GM19372 (cell line): ENCODE data around the gene ARHGAP45.

Source experiments
- ATAC-seq: cut with Tn5 transposase; IDR thresholded peaks from one replicate; pipeline ENCODE4 v1.9.1; 2021; ENCODE audit warnings: mild to moderate bottlenecking, low read depth, moderate library complexity; ENCODE audit not compliant: unreplicated experiment

ARHGAP45 gene

DNA sequence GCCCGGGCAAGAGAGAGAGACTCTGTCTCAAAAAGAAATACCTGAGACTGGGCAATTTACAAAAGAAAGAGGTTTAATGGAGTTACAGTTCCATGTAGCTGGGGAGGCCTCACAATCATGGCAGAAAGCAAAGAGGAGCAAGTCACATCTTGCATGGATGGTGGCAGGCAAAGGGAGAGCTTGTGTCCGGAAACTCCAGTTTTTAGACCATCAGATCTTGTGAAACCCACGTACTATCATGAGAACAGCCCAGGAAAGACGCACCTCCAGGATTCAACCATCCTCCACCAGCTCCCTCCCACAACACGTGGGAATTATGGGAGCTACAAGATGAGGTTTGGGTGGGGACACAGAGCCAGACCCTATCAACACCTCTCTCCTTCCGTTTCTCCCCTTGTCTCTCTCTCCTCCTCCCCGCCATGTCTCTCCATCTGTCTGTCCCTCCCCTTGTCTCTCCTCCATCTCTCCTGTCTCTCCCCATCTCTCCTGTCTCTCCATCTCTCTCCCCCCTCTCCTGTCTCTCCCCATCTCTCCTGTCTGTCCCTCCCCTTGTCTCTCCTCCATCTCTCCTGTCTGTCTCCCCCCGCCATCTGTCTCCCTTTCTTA is 18.2 kb downstream of the ARHGAP45 start:
- no peak for ATAC-seq

- ATAC-seq, result no peak
Observed at GRCh38 chr19:1085676-1086442, 18.9 kb downstream of the ARHGAP45 start.

- ATAC-seq, result no peak
Observed at GRCh38 chr19:1086613-1087012, 19.6 kb downstream of the ARHGAP45 start.

- ATAC-seq, result no peak
Observed at GRCh38 chr19:1087813-1088415, 20.9 kb downstream of the ARHGAP45 start.

DNA sequence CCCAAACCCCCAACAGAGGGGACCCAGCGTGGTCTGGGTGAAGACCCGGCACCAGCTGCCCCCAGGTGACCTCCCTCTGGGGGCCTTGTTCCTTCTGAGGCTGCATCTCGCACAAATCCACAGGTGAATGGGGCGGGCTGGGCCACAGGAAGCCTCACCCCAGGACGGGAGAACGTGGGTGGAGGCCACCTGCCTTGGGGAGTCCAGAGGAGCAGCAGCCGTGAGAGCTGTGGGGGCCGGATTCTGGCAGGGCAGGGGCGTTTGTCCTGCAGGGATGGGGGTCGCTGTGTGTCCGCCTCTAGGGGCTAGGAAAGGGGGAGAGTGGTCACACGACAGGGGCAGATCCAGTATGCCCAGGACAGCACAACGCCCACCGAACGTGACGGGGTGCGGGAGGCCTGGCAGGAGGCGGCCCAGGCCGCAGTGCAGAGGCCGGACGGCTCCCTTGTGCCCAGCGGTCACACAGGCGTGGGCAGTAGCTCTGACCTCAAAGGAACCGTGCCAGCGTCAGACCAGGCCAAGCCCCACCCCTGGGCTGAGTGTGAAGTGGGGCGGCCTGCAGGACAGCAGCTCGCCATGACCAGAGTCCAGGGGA is 21.5 kb downstream of the ARHGAP45 start:
- ATAC-seq, result no peak

- no peak for ATAC-seq
Observed at GRCh38 chr19:1089126-1089771, 22.3 kb downstream of the ARHGAP45 start.

GRCh38 chr19:1089891-1090290 is 22.9 kb downstream of the ARHGAP45 start:
- ATAC-seq, result no peak

- no peak for ATAC-seq
Observed at GRCh38 chr19:1090731-1091543, 24.0 kb downstream of the ARHGAP45 start.

DNA sequence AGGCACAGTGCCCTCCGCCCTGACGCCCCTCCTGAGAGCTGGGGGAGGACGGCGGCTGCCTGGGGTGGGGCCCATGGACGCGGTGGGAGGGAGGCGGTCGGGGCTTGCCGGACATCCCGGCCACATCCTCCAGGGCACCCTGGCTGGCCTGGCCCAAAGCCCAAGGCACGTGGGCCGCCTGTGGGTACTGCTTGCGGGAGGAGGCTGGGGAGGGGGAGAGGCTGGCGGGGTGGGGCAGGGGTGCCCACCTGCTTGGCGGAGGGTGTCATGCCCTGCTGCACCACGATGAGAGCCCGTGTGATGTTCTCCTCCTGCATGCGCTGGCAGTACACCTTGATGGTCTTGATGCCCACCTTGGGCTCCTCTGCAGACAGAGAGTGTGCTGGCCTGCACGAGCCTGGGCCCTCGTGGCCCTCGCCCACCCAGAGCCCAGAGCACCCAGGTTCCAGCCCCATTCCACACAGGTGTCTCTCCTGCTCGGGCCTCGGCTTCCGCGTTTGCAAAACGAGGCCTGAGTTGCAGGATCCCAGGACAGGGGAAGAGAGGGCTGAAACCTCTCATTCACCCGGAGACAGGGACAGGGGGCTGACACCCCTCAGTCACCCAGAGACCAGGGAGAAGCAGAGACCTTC is 24.7 kb downstream of the ARHGAP45 start:
- no peak for ATAC-seq

DNA sequence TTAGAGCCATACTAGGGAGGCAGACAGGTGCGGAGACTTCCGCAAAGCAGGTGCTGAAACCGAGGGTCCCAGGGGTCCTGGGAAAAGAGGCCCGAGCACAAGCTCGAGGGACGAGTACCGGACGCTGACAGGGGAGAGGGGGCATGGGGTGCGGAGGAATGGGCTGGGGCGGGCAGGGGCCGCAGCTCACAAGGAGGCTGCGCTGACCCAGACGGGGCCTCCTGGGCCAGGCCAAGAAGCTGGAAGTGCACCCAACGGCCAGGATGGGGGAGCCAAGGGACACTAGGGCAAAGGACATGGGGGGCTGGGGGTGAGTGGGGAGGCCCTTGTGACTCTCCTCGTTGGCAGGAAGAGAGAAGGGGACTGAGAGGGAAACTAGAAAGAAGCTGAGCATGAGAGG is 26.4 kb downstream of the ARHGAP45 start:
- no peak for ATAC-seq

DNA sequence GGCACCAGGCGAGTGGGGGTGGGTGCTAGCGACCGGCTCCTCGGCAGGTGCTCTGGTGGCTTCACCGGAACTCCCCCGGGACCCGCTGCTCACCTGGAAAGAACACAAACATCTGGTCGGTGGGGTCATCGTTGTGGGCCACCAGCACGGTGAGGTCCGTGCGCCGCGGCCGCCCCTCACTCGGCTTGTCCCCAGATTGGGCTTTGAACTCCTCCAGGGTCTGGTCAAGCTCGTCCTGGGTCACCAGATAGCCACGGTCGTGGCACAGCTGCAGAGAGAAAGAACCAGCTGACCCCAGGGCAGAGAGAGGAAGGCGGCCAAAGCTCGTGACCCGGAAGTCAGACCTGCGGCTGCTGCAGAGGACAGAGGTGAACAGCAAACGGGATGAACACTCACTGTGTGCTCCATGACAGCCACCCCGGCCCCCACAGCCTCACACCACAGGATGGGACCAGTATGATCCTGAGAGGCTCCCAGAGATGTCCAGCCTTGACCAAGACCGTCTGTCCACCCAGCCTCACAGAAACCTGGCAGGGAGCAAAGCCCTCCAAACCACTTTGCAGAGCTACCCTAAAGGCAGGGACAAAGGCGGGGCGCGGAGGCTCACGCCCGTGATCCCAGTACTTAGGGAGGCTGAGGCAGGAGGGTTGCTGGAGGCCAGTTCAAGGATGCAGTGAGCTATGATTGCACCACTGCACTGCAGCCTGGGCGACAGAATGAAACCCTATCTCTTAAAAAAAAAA is 27.0 kb downstream of the ARHGAP45 start:
- no peak for ATAC-seq

DNA sequence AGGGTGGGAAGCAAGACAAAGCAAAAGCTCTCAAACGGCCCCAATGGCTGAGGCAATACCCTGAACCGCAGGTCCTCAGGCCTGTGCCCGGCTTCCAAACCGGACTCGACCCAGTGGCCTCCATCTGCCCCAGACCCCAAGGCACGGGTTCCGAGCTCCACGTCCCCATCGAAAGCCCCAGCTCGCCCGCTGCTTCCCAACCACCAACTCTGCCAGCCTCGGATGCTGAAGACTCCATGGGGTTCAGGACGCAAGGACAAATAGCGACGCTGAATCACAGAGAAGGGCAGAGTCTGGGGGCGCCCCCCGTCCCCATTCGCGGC is 27.6 kb downstream of the ARHGAP45 start:
- no peak for ATAC-seq

- ATAC-seq, result peak; percentile 88
Observed at GRCh38 chr19:1094978-1095701, 28.2 kb downstream of the ARHGAP45 start, which contains the start of gene POLR2E. TSS of gene POLR2E (minus strand) at chr19:1095375. CDS start at chr19:1095315, 60 bp downstream.

DNA sequence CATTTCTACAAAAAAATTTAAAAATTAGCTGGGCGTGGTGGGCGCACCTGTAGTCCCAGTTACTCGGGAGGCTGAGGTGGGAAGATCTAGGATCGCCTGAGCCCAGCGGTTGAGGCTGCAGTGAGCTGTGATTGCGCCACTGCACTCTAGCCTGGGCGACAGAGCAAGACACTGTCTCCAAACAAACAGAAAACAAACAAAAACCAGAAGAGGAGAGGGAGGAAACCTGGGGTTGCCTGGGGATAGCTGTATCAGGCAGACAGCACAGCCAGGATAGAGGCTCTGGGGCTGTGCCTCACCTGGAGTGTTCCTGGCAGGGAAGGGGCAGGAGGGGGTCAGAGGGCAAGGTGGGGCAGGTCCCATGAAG is 30.8 kb downstream of the ARHGAP45 start:
- ATAC-seq, result no peak

- ATAC-seq, result no peak
Observed at GRCh38 chr19:1098177-1099051, 31.4 kb downstream of the ARHGAP45 start.

GRCh38 chr19:1101337-1101698 is 34.4 kb downstream of the ARHGAP45 start:
- no peak for ATAC-seq

DNA sequence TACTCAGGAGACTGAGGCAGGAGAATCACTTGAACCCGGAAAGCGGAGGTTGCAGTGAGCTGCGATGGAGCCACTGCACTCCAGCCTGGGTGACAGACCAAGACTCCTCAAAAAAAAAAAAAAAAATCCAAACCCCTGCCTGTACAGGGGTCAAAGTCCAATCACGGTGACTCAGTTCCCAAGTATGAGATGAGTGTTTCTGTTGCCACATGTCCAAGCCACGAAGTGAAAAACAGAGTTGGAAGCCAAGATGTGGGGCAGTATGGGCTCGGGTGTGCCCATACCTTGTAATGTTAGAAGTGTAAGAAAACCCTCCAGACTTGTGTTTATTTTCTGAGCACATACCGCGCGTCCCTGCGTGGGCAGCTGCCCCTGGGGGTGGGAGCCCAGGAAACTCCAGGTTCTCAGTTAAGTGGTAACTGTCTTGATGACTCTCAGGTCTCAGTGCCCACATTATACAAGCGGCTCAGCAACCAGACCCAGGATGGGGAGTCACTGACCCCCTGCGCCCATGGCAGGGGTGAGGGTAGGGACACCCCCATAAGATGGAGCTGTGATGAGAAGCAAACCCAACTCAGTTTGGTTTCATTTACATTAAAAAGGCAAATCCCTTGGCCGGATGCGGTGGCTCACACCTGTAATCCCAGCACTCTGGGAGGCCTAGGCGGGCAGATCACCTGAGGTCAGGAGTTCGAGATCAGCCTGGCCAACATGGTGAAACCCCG is 35.6 kb downstream of the ARHGAP45 start:
- ATAC-seq, result no peak
